NCI-H82 treated with DMSO at 0.1 percent for 48 hours (cell line): ENCODE measurements around the gene CHDH.
A peak's percentile ranks its signal among the peaks of the same experiment; 100 is the strongest.

Experiments
- DNase-seq: peaks from one replicate; lab custom pipeline; 2025; ENCODE audit not compliant: unreplicated experiment; lab: John Stamatoyannopoulos, UW

Gene CHDH

GRCh38 chr3:53809764-53810400 lies 36.3 kb downstream of the CHDH start:
- DNase-seq = no peak

- DNase-seq = no peak
Observed at GRCh38 chr3:53809267-53809666, 37.0 kb downstream of the CHDH start.

DNA sequence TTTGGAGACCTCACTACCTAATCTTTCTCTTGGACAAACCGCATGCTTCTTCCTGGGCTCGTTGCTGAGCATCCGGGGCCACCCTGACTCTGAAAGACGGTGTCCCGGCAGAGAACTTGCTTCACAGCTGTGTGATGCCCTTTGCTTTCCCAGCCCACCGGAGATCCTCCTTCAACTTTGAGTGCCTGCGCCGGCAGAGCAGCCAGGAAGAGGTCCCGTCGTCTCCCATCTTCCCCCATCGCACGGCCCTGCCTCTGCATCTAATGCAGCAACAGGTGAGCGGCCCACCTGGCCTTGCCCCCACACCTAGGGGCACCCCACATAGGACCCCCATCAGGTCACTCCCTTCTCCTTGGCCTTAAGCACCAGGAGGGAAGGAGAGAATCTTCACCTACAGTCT lies 37.7 kb downstream of the CHDH start:
- DNase-seq = no peak

DNA sequence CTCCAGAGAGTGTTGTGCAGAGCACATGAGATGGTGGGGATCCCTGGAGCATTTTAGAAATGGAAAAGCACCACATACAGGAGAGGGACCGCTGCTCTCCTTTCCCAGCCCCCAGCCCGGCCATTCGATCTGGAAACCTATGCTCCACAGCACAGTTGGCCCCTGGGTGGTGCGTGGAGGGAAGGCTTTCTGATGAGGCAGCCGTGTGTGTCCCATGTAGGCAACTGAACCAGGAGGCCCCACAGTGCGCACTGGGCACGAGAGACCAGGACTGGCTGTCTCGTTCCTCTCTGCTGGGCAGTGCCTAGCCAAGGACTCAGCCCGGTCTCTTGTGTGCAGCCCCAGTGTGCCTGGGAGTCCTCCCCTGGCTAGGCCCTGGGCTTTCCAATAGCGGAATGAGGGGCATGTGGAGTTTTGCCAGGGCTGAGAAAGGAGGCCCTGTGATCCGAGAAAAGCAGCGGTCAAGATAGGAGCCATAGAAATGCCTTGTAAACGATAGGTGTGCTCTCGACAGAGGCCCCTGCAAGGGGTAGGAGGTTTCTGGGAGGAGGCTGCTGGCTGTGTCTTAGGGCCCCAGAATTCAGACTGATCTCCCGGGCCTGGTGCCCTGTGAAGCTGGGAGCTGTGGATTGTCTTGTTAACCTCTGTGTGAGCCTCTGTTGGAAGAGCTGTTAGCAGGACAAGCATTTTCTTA lies 39.0 kb downstream of the CHDH start:
- no peak for DNase-seq

DNA sequence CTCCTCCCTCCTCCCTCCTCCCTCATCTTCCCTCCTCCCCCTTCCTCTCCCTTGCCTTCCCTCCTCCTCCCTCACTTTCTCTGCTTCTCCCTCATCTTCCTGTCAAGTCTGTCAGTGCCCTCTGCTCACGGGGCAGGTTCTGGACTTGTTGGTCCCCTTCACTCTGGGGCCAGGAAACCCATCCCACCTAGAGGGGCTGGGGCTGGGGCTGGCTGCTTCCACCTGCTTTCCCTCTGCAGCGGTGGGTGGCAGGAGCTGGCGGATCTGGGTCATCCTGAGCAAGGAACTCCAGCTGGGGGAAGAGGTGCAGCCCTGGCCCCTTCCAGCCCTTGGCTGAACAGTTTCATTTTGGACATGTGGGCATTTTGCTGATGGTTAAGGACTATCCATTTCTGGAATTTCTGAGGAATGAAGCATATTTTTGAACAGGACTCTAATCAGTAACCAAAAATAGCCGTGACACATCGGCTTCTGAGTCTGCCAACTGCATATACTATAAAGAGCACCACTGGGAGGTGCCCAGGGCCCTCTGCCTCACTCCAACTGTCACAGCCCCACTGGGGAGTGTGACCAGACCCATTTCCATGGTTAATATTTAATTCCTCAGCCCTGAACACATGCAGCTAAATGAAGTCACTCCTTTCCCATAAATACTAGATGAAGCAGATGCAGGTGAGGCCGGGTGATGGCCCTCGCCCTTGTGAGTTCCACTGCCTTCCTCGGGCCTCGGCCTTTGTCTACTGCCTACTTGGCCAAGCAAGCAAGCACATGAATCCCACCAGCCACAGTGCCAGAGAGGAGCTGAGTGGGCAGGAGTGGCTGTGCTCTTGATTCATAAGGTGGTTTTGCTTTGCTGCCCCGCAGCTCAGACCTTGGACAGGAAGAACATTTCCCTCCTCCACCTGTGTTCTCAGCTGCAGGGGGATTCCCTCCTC lies 39.8 kb downstream of the CHDH start:
- DNase-seq = no peak

DNA sequence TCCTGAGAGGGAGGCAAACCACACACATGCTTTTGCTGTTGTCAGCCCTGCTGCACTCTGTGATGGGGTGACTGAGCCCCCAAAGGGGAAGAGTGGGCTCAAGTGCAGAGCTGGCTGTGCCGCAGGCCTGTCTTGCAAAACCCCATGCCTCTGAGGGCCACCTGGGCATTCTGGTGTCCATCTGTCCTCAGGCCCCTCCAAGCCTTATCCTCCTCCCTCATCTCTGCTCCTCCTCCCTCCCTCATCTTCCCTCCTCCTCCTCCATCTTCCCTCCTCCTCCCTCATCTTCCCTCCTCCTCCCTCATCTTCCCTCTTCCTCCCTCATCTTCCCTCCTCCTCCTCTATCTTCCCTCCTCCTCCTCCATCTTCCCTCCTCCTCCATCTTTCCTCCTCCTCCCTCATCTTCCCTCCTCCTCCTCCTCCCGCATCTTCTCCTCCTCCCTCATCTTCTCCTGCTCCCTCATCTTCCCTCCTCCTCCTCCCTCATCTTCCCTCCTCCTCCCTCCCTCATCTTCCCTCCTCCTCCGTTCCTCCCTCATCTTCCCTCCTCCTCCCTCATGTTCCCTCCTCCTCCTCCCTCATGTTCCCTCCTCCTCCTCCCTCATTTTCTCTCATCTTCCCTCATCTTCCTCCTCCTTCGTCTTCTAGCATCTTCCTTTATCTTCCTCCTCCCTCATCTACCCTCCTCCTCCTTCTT lies 40.6 kb downstream of the CHDH start:
- DNase-seq = no peak

- DNase-seq = no peak
Observed at GRCh38 chr3:53804697-53805462, 41.3 kb downstream of the CHDH start.

- DNase-seq = no peak
Observed at GRCh38 chr3:53803816-53804695, 42.2 kb downstream of the CHDH start.

GRCh38 chr3:53803124-53803815 lies 42.9 kb downstream of the CHDH start:
- DNase-seq = no peak

DNA sequence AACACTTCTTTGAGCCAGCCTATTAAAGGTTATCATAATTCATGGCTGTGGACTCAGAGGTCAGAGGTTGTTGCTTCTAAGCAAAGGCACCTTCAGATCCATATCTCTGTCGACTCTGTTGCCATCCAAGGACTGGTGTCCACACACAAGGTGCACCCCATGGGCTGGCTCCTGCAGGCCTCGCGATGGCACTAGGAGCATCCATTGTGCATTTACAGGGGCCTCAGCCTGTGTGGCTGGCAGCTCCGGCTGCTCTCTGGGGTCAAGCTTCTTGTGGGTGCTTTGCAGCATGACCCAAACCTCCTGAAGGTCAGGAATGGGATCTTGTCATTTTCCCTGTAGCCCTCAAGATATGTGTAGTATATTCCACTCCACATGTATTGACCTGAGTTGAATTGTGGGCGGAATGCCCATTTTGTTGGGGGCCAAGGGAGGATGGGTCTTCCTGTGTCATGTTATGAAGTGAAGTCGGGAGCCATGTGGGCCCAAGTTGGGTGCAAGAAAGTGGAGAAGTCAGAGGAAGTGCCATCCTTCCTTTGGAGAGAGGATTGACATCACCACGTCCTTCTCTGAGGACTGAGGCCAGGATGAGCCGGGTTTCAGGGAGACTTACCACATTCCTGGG lies 43.9 kb downstream of the CHDH start:
- no peak for DNase-seq

GRCh38 chr3:53801319-53801718 lies 44.9 kb downstream of the CHDH start:
- no peak for DNase-seq

DNA sequence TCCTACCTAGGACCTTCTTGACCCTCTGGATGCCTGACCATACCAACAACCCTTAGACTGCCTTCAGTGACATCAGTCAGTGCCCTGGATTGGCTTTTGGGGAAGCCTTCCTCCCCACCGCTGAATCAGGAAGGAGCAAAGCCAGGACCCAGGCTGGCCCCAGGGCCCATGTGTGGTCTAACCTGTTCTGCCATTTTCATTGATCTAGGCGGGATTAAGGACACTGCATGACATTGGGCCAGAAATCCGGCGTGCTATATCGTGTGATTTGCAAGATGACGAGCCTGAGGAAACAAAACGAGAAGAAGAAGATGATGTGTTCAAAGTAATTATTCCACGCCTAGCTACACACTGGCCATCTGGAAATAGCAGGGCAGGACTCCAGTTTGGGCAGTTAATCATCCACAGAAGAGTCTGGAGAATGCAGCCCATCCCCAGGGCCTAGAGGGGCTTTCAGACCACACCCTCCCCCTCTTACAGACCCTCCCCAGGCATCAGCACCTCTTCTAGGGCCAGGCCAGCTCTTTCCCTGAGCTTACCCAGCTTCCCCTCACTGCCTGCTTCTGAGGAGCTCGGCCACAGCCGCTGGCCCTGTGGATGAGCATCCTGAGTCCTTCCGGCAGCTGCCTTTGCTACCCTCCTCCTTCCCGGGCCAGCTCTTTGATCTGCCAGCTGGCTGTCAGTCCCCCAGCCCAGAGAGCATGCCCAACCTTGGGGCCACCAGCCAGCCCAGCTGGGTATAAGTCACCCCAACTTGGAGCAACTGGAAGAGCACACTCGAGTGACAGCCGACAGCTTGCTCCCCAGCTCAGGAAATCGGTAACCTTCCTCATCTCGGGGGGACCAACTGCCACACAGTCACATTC lies 45.9 kb downstream of the CHDH start:
- DNase-seq = no peak

DNA sequence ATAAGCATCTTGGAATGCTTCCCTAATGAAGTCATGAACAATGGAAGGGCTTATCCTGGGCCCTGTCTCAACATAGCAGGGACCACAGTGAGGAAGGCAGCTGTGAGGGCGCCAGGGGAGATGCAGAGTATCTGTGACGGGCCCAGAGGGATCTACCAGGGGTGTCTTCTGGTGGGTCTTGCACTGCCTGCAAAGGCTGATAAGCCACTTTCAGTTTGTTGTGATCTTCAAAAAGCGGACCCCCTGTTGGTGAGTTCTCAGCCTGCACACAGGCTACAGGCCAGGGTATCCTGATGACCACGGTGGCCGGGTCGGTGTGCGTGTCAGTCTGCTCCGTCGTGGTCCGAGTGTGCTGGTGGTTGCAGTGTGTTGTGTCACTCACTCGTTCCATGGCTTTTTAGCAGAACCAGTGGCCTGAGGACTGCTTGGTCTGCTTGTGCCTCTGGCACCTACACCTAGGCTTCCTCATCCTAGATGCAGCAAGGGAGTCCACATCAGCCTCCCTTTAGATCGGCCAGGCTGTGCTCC lies 46.8 kb downstream of the CHDH start:
- no peak for DNase-seq

DNA sequence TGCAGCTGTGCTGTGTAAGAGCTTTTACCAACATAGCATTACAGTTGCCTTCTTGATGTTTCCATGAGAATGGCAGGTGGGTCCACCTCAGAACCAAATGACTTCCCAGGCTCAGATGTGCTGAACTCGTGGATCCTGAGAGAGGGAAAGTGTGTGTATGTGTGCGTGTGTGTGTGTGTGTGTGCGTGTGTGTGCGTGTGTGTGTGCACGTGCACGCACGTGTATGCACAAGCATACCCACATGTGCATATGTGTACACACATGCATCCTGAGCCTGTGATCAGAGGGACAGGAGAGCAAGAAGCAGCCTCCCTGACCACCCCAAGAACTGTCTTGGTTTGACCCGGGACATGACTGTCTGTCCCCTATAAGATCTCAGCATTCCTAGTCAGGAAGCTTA lies 48.1 kb downstream of the CHDH start:
- DNase-seq = no peak

DNA sequence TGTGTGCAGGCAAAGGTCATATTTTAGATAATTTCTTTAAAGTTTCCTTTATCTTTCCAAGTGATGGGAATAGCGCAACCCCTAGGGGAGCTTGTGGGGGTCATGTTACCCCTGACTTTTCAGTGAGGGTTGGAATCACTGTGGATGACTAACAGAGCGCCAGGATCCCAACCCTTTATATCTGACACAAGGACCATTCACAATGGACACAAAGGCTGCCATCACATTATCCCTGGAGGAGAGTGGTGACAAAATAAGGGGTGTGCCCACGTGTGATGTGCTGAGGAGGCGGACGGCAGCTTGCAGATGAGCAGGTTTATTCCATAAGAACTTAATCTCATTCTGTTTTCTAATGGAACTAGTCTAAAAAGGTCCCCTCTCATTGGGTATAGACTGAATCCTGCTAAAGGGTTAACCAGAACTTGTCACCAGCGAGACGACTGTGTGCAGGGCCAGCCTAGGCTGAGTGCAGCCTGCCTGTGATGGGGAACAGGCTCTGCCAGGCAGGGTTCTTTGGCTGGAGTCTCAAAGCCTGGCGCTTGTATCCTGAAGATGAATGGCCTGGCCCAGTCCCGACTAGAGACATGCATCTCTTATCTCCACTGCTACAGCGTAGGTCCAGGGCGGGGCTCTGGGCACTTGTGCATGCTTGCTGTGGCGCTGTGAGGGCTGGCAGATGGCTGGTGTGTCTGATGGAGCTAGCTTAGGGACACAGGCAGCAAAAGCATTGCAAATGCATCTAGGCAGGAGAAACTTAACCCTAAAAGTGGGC lies 50.2 kb downstream of the CHDH start:
- DNase-seq = peak; percentile 87

- no peak for DNase-seq
Observed at GRCh38 chr3:53795176-53795575, 51.0 kb downstream of the CHDH start.

DNA sequence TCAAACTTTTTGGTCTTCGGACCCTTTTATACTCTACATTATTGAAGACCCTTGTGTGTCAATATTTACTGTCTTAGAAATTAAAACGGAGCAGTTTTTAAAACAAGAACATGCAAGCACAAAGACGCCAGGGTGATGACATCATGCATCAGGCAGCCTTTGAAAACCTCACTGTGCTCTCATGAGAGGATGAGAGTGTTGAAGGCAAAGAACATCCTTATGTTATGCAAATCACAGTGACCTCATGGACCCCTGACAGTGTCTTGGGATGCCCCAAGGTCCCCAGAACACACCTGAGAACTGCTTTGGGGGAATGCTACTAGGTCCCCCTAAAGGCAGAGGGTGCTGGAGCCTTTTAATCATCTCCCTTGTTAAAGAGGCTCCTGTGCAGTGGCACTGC lies 51.6 kb downstream of the CHDH start:
- DNase-seq = no peak
